Endometrium (tissue), 2 donors: Measurements from ENCODE around the gene GREM2.

ENCODE experiments used
- FAIRE-seq: peaks from 2 replicates; lab custom pipeline; 2012; peaks lifted over from hg19 to GRCh38; lab: Jason Lieb, UNC
- donor health status: control.
- donor health status: control.

GREM2 gene

DNA sequence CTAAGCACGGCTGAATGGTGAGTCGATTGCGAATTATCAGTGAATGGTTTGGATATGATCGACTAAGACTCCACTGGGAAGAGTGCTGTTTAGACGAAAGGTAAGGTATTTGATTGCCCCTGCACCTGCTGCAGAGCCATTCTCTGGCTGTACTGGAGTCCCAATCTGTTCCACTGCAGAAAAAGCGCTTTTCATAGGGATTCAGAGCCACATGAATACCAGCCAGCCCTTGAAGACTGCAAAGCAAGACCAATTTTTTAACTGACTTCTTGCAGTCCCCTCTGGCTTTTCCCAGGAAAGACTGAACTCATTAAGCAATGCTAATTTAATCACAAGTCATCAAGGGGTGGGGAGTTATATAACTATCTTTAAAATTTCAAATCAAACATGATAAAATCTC, 1.3 kb downstream of the GREM2 start:
- no peak for FAIRE-seq

DNA sequence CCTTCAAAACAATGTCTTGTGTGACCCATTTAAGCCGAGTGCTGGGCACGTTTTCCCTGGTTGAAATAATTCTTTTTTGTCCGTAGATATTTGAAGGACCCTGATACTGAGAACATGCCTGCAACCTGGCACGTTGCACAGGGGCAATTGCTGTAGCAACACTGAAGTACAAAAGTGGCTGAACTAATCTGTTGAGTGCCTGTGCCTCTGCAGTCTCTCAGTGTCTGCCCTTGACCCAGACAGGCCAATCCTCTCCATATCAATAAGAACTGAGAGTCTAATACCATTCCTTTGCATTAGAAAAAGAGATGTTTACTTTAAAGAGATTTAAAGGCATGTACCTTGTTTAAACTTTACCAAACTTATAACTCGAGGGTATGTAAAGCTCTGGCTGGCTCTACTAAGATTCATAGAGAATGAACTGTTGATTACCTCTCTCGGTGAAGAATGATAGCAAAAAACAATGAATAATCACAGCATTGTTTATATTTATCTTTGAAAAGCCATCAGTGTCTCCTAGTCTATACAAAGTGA, 2.4 kb downstream of the GREM2 start:
- no peak for FAIRE-seq

DNA sequence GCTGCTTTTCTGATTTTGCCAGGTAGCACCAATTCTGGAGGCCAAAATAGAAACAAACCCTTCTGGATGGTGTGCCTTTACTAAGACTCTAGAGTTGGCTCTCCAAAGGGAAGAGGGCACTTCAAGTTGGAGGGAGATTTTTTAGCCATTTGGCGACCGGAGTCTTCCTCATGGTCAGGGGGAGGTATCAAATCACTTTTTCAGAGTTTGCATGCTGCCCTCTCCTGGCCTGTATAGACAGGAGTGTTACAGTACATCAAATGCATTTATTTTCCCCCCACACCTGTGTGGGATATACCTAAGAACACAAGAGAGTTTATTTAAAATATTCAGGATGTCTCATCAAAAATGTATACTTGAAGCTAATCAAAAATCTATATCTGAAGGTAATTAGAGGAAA, 3.2 kb downstream of the GREM2 start:
- no peak for FAIRE-seq

DNA sequence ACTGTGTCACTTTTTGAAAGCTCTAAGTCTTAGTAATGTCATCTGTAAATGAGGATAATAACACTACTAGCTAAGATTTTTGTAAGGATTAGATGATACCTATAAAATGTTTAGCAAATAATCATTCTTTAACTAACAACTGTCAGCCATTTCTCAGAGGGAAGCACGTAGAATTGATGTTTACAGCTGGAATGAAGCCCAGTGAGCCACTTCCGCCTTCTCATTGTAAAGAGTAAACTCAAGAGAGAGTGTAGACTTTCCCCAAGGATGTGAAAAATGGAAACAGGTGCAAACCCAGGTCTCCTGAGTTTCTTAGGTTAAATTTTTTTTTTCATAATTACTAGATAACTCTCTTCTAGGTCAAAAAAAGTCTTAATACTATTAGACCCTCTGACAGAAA, 4.9 kb downstream of the GREM2 start:
- no peak for FAIRE-seq

DNA sequence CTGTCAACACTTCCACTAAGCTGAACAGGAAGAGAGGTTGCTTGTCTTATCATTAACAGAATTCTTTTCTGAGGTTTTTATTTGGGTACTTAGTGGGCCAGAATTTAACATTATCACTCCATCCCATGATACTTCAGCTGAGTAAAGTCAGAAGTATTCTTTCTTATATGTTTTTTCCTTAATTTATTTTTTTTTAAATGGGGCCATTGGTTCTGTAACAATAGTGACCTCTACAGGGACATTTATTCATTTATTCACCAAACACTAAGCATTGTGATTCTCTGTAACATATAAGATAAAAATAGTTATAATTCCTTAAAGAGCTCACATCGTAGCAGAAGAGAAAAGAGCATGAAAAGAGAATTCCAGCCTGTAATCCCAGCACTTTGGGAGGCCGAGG, 9.8 kb downstream of the GREM2 start:
- no peak for FAIRE-seq

GRCh38 chr1:240599830-240600229, 12.1 kb downstream of the GREM2 start:
- no peak for FAIRE-seq

GRCh38 chr1:240599299-240599698, 12.7 kb downstream of the GREM2 start:
- FAIRE-seq = no peak

DNA sequence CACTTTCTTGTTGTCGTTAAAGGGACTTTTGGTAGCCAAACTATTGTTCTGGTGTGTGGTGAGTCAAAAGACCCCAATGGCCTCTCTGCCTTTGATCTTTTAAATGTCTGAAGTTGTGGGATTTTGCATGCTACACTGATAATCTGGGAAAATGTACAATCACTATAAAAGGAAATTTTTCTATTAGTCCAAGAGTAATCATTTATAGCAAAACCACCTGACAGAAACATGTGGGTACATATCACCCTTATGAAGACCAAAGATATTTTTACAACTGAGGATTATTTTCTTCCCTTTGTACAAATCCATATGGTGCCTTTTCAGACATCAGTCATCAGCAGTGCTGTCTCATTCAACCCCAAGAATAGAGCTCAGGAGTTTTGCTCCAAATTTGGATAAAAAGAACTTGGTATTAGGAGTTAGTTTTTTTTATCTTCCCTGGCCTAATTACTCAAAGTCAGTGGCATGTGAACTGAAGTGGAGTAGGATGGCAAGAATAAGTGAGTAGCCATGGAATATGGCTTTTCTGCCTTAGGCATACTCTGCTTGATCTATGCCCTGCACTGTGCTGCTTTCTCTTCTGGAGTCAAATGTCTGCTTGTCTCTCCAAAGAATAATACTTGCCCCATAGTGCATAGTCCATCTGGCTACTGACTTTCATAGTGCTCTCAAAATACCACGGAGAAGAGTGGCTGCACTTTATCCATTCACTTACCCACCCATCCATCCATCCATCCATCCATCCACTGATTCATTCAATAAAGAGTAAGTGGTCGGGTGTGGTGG, 13.5 kb downstream of the GREM2 start:
- no peak for FAIRE-seq

DNA sequence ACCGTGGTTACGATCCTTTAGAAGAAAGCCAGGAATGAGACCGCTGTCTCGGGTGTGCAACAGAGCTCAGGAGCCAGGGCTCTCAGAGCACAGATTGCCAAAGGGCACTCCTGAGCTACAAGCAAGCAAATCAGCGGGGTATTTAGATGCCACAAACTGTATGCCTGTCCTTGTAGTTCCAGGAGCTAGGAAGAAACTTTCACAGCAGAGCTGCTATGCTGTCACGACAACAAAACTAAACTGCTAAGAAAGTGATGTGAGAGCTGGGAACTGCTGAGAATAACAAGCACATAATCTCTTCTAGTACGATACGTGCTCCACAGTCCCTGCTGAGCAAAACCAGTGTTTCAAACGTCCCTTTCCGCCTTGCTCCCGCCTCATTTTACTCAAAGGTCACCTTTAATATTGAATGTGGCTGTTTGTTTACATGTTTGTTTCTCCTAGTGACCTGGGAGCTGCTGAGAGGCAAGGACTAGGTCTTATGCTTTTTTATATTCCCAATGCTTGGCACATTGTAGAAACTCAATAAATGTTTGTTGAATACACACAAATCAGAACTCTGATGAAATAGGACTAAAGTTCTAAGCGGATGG, 14.7 kb downstream of the GREM2 start:
- FAIRE-seq = no peak

DNA sequence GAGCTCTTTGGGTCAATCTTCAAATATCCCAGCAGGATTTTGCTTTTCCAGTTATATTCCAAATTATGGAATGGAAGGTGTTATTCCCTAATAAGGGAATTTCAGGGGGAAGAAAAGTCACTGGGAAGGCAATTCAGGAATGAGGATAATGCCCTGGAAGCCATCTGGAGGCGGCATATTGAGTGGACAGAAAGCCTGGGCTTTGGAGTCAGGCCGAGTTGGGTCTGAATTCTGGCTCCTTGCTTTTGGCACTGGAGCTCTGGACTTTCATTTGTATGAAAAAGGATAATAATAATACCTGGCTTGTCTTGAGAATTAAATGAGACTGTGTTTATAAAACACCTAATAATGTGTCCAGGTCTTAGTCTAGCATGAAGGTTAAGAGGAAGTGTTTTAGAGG, 16.5 kb downstream of the GREM2 start:
- no peak for FAIRE-seq

DNA sequence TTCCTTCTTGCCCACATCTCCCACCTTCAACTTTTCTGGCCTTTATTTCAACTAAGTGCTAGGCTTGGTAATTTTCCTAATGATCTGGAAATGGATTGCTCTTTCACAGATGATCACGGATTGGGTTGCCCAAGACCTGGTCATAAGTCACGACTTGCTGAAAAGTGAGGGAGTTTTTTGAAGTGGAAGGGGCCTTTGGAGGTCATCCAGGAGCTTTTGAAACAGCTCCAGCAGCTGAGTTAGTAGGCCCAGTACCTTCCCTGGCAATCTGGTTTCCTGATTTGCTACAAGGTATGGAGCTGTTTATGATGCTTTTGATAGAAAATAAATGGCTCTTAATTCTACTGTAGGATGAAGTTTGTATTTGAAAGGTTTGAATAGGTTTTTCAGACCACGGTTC, 20.4 kb downstream of the GREM2 start:
- FAIRE-seq = no peak

GRCh38 chr1:240591078-240591477, 20.9 kb downstream of the GREM2 start:
- no peak for FAIRE-seq

DNA sequence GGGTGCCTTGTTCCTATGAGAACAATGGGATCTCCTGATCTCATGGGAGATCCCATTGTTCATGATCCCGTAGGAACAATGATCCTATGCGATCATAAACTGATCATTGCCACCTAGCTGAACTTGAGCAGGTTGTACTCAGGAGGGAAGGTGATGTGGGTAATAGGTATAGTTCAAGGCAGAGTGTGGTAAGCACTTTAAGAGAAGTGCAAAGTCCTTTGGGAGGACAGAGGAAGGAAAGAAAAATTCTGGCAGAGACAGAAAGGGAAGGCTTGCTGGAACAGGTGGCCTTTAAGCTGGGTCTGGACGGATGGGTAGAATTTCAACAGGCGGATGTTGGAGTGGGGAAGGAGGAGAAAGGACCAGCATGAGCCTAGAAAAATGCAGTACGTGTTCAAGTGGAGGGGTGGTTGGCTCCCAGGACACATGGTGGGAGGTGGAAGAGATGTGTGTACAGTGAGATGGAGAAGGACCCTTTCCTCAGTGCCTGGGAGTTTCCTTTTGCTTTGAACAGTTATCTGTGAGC, 22.3 kb downstream of the GREM2 start:
- no peak for FAIRE-seq

GRCh38 chr1:240586006-240586405, 25.9 kb downstream of the GREM2 start:
- FAIRE-seq = no peak

GRCh38 chr1:240582953-240583352, 29.0 kb downstream of the GREM2 start:
- FAIRE-seq = no peak

DNA sequence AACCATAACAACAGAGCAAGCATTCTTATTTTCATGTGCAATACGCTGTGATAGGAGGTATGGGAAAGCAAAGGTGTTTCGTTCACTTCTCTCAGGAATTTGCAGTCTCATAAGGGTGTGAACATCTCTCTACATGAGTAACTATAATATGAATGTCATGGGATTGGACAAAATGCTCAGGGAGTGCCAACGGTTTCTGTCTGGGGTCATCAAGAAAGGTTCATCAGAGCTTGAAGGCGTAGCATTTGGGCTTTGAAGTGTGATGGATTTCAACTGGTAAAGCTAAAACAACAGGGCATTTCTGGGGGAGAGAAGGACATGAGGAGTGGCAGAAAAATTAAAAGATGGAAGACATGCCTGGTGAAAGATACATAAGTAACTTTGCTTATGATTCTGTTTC, 32.4 kb downstream of the GREM2 start:
- FAIRE-seq = no peak

DNA sequence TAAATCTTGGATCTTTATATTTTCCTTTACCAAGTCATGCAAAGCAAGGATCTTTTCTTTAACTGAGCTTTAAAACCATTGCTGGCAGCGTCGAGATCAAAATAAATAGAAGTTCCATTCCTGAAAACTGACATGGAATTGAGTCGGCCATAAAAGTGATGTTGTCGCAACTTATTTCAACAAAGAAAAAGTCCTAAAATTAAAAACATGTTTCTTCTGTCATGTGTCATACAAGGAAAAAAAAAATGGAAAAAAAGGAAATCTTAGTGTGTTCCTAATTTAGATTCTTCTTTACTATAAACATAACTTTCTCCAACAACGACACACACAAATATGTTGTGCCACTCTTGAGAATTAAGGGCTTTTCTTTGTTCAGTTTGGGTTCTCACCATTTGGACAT, 34.9 kb downstream of the GREM2 start:
- no peak for FAIRE-seq

DNA sequence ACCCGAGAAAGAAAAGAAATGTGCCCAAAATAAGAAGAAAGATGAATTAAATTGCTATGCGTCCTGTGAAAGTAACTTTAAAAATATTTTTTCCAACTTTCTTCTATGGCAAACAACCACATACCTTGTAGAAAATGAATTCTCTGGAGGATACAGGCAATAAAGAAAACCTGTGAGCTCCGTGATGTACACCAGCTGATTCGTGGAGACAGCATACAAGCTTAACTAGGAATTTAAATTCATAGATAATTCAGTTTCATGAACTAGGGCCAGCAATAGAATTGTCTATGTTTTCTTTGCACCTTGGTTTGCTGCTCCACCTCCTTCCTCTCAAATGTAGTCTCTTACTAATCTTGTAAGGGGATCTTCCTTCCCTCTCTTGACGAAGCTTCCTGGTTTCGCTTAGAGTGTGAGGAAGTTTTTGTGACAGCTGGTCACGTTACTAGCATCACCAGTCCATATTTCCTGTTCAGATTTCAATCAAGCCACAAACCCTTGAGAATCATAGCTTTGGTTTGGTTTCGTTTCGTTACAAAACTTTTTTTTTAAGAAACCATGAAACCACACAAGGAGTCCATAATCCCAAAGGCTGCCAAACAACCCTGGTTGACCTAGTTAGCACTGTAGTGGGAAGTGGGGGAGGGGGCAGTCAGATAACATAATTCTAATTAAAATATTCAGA, 35.8 kb downstream of the GREM2 start:
- no peak for FAIRE-seq

GRCh38 chr1:240572328-240572727, 39.6 kb downstream of the GREM2 start:
- no peak for FAIRE-seq

DNA sequence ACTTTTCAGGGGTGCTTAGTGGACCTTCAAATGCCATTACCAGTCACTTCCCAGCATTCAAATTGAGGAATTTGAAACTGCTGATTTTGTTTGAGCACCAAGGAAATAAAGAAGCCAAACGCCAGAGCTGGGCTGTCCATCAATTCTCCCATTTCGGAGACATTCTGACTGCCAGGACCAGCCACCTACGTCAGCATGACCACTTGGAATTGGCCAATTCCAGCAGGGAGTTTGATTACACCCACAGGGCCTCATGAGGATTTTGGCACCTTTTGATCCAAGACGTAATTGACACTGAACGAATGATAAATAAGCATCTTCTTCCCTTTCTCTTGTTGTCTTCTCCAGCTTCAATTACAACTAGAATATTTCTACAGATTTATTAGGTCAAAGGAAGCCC, 40.2 kb downstream of the GREM2 start:
- no peak for FAIRE-seq

DNA sequence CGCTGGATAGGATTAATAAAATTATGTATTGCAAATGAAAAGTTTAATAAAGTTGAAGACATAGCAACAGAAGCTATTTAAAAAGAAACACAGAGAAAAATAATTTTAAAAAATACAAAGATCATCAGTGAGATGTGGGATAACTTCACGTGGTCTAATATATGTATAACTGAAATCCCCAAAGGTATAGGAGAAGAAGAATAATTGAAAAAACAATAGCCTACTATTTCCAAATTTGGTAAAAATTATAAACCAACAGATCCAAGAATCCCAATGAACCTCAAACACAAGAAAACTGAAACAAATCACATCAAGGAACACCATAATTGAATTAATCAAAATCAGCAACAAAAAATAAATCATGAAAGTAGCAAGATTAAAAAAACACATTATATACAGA, 44.9 kb downstream of the GREM2 start:
- no peak for FAIRE-seq

DNA sequence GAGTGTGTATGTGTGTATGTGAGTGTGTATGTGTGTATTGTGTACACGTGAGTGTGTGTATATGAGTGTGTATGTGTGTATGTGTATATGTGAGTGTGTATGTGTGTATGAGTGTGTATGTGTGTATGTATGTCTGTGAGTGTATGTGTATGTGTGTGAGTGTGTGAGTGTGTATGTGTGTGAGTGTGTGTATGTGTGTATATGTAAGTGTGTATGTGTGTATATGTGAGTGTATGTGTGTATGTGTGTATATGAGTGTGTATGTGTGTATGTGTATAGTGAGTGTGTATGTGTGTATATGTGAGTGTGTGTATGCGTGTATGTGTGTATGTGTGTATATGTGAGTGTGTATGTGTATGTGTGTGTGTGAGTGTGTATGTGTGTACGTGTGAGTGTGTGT, 49.2 kb downstream of the GREM2 start:
- no peak for FAIRE-seq

- no peak for FAIRE-seq
Measured at GRCh38 chr1:240562111-240562590, 49.8 kb downstream of the GREM2 start.
